GM12873 (cell line): ENCODE results near the gene CERK.

Source experiments
- TF ChIP-seq, protein P1 (sequence below): IDR thresholded peaks from 2 replicates; pipeline ENCODE4 v1.5.1; 2012; ENCODE audit warnings: low read depth, mild to moderate bottlenecking, moderate library complexity, low read length, control low read depth; ENCODE audit not compliant: insufficient read depth; ENCODE audit errors: missing control alignments

Gene CERK

DNA sequence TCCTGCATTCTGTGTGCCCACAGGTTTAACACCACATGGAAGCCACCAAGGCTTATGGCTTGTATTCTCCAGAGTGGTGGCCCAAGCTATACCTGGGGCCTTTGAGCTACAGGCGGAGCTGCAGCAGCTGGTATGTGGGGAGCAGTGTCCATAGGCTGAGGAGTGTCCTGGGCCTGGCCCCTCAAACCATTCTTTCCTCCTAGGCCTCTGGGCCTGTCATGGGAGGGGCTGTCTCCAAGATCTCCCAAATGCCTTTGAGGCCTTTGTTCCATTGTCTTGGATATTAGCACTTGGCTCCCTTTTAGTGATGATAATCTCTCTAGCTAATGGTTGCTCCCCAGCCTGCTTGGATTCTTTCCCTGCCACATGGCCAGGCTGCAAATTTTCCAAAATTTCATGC, 18.0 kb upstream of the CERK start:
- TF ChIP-seq, protein P1, sequence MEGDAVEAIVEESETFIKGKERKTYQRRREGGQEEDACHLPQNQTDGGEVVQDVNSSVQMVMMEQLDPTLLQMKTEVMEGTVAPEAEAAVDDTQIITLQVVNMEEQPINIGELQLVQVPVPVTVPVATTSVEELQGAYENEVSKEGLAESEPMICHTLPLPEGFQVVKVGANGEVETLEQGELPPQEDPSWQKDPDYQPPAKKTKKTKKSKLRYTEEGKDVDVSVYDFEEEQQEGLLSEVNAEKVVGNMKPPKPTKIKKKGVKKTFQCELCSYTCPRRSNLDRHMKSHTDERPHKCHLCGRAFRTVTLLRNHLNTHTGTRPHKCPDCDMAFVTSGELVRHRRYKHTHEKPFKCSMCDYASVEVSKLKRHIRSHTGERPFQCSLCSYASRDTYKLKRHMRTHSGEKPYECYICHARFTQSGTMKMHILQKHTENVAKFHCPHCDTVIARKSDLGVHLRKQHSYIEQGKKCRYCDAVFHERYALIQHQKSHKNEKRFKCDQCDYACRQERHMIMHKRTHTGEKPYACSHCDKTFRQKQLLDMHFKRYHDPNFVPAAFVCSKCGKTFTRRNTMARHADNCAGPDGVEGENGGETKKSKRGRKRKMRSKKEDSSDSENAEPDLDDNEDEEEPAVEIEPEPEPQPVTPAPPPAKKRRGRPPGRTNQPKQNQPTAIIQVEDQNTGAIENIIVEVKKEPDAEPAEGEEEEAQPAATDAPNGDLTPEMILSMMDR, result no peak

DNA sequence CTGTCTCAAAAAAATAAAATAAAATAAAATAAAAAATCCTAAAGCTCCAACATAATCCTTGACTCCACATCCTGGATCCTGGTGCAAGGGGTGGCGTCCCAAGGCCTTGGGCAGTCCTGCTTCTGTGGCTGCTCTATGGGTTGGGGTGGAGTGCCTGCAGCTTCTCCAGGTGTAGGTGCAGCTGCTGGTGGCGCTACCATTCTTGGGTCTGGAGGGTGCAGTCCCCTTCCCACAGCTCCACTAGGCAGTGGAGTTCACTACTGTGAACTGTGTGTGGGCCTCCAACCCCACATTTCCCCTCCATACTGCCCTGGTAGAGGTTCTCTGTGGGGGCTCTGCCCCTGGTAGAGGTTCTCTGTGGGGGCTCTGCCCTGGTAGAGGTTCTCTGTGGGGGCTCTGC, 17.5 kb upstream of the CERK start:
- TF ChIP-seq, protein P1, result no peak

DNA sequence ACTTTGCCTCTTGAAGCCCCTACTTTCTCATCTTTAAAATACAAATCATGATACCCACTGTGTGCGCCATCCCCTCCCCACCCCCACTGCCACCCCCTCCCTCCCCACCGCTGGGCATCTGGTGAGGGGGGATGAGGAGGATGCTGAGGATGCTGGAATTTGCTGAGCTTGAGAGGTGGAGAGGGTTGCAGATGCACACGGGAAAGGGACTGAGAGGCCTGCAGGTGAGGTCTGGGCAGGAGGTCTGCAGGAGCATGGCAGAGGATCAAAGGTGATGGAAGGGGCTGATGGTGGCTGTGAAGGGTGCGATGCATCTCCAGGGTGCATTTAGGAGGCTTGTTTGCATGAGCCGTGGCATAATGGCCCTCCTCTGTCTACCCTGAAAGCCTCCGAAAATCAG, 16.8 kb upstream of the CERK start:
- TF ChIP-seq, protein P1, result no peak

DNA sequence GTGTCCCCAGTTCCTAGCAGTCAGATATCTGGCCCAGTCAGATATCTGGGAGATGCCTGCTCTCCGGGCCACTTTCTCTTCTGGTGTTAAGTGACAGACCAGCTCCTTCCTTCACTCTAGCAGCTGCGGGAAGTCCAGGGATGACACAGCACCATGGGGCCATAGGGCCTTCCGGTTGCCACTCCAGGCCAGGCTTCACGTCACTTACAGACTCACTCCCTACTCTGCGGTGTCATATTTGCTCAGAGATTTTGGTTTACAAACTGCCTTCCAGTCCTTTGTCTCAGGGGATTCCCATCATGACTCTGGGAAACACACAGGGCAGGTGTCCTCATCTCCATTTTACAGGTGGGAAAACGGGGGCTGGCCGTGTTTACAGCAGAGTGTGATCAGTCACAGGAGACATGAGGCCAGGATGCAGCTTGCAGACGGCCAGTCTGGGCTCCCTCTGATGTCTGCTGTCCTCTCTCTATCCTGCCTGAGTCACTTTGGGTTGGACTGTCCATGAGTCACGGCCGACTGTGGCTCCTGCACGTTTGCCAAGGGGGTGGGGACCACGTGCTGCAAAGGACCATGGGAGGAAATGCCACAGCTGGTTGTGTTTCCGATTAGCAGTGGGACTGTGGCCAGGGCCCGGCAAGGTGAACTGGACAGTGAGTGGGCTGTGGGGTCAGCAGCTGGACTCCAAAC, 16.2 kb upstream of the CERK start:
- TF ChIP-seq, protein P1, result no peak

DNA sequence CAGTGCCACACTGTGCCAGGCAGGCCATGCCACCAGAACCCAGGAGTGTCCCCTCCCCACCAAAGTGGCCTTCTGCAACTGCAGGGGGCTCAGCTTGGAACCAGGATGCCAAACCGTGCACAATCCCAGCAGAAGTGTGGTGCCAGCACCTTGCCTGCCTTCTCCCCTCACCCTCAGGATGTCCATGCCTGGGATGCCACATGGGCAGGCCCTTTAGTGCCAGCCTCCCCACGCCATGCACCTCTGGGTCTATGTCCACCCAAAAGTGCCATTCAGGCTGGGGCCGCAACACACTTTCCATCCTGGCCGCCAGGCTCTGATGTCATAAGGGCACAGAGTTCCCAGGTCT, 15.7 kb upstream of the CERK start:
- TF ChIP-seq, protein P1, result no peak

DNA sequence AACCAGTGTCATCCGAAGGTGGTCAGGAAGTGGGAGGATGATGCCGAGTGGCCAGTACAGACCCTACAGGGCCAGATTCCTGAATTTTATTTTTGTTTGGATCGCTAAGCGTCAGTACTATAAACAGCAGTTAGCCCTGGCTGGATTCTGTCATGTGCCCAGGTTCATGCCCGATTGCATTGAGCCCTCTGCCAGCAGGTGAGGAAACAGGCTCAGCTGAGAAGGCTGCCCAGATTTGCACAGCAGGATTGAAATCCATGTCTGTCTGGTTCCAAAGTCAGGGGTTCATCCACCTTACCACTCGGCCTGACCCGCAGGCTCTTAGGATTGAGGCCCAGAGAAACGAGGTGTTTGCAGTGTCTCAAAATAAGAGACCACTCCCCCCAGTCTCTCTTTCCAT, 15.3 kb upstream of the CERK start:
- TF ChIP-seq, protein P1, result no peak

DNA sequence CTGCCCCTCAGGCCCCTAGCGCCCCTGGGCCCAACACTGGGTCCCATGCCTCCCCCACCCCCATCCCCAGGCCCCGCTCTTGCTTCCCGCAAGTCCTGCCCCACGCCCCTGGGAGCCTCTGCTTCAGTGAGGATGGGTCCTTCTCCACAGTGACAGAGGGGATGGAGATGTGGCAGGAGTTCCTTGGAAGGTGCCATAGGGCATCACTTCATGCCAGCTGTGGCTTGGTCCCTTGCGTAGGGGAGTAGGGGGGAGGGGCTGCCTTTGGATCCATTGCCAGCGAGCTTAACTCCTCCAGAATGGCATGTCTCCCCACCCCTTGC, 14.9 kb upstream of the CERK start:
- TF ChIP-seq, protein P1, result no peak
